Loucy (cell line): ENCODE data around the gene HENMT1.

ENCODE experiments used
- EZH2phosphoT487 ChIP-seq: fragments of 200-600 bp; IDR thresholded peaks from 2 replicates; pipeline ENCODE4 v1.6.1; 2018; ENCODE audit warnings: antibody characterized with exemption, mild to moderate bottlenecking, moderate library complexity, borderline replicate concordance
- TF ChIP-seq, protein P1 (sequence below): fragments of 200-600 bp; sonication (generic); conservative IDR thresholded peaks from 2 replicates; pipeline ENCODE4 v1.5.1; 2014; ENCODE audit warnings: mild to moderate bottlenecking, antibody characterized with exemption, low read length

DNA sequence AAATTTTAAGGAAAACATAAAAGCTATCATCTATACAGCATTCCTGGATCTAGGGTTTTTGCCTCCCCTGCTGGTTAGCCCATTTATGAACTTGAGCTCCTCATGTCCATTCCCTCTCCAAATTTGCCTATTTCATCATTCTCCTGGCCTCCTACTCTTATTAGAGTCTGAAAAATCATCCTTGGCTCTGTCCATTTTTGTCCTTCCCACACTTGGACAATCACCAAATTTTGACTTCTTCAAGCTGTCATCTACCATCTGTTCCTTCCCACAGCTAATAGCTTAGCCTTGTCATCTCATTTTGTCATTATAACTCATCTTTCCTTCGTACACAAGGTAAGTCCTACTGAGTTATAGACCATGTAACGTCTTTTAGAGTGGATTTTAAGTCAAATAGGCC lies 2.2 kb upstream of the HENMT1 start:
- TF ChIP-seq, protein P1, sequence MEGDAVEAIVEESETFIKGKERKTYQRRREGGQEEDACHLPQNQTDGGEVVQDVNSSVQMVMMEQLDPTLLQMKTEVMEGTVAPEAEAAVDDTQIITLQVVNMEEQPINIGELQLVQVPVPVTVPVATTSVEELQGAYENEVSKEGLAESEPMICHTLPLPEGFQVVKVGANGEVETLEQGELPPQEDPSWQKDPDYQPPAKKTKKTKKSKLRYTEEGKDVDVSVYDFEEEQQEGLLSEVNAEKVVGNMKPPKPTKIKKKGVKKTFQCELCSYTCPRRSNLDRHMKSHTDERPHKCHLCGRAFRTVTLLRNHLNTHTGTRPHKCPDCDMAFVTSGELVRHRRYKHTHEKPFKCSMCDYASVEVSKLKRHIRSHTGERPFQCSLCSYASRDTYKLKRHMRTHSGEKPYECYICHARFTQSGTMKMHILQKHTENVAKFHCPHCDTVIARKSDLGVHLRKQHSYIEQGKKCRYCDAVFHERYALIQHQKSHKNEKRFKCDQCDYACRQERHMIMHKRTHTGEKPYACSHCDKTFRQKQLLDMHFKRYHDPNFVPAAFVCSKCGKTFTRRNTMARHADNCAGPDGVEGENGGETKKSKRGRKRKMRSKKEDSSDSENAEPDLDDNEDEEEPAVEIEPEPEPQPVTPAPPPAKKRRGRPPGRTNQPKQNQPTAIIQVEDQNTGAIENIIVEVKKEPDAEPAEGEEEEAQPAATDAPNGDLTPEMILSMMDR, result no peak
- TF ChIP-seq EZH2phosphoT487, result no peak
